Measurements from ENCODE around the gene LCMT1.

The LCMT1 gene

DNA sequence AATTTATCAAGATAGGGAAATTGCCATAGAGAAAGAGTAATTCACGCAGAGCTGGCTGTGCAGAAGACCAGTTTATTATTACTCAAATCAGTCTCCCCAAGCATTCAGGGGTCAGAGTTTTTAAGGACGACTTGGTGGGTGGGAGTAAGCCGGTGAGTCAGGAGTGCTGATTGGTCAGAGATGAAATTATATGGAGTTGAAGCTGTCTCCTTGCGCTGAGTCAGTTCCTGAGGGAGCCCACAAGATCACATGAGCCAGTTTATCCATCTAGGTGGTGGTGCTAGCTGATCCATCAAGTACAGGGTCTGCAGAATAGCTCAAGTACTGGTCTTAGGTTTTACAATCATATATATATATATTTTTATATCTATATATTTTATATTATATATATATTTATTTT is 99.2 kb downstream of the LCMT1 start:
- no peak for FAIRE-seq

DNA sequence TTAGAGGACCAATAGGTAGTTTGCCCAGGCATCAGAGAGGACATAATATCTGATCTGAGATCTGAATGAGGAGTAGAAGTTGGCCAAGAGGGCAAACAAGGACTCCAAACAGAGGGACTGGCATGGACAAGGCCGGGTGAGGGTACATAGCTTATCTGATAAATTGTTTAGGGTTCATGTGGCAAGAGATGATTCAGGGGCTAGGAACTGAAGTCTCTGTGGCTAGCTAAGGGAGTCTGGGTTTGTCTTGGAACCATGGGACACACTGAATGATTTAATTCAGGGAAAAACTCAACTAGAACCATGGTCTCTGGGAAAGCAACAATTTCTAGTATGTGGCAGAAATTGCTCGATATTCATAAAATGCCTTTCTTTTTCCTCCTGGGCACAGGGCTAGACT is 101.1 kb downstream of the LCMT1 start:
- FAIRE-seq, result no peak

DNA sequence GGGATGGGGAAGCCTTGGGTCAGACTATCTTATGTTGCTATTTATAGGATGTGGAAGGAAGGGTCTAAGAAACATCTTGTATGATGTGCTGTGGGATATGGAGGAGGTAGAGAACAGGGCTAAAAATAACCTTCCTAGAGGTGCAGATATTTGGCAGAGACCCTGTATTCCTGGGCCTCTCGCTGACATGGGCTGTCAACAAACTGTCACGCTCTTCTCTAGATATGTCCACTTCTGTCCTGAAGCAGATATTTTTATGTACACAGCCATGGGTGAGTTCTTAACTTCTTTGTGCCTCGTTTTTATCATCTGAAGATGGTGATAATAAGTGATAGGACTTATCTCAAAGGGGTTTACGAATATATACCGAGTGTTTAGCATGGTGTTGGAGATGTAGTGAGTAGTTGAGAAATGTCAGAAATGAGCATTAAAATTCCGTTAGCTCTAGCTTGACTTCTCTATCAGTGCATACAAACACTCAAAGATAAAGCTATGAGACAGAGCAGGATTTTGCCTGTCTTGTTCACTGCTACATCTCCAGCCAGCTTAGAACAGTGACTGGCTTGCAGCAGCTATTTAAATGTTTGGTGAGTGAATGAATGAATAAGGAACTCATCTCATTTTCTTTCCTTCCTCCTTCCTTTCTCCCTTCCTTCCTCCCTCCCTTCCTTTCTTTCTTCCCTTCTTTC is 102.3 kb downstream of the LCMT1 start:
- FAIRE-seq, result no peak

DNA sequence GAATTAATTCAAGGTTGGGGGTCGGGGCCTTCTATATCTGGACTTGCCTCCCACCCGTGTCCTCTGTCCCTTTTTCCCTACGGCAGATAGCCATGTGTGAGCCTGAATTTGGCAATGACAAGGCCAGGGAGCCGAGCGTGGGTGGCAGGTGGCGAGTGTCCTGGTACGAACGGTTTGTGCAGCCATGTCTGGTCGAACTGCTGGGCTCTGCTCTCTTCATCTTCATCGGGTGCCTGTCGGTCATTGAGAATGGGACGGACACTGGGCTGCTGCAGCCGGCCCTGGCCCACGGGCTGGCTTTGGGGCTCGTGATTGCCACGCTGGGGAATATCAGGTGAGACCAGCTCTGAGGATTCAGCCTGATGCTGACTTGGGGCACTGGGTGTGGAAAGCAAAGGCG is 105.6 kb downstream of the LCMT1 start:
- no peak for FAIRE-seq

DNA sequence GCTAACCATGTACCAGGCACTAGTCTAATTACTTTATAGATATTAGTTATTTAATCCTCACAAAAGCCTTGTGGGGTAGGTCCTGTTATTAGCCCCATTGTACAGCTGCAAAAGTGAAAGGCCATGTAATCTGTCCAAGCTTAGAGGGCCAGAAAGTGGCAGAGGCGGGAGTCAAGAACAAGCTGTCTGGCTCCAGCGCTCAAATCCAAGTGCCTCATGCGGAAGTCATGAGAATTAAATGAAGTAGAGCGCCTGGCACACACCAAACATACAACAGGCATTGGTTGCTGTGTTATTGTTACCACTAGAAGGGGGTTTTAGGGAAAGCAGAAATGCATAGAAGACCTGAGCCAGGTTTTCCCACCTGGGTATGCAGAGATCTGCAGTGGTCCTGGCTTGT is 106.4 kb downstream of the LCMT1 start:
- no peak for FAIRE-seq

DNA sequence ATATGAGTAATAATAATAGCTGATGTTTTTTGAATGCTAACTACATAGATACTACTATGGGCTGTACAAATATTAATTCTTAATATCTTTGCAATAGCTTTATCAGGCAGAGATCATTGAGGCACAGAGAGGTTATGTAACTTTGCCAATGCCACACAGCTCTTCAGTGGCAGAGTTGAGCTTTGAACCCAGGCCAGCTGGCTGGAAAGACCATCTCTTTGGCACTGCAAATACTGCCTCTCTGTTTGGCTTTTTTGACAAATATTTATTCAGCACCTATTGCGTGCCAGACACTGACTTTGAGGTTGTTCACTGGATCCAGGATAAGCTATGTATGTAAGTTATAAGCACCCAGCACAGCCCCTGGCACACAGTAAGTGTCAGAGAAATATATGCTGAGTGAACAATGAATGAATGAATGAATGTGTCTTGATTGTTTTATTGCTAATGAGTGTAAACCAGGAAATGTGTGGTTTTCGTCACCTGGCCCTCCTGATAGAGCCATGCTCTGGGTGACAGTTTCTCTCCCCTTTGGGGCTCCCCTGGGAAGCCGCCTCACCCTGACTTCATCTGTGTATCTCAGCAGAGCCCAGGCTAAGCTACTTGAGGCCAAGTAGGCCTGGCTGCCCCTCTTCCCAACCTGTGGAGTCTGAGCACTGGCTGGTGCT is 107.7 kb downstream of the LCMT1 start:
- FAIRE-seq, result no peak

DNA sequence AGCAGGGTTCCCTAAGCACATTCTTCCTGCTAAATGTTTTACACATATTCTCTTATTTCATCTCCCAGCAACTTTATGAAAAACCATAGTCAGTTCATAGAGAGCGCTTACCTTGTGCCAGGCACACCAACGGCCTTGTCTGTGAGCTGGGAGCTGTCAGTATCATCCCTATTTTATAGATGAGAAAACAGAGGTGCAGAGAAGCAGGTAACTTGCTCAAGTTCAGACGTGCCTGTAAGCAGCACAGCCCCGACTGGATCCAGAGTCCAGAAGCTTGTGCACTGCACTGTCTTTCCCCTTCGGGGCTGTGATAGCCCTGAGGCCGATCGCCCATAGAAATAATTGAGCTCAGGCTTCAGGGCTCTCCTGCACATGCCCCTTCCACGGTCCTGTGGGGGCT is 111.4 kb downstream of the LCMT1 start:
- FAIRE-seq, result no peak

DNA sequence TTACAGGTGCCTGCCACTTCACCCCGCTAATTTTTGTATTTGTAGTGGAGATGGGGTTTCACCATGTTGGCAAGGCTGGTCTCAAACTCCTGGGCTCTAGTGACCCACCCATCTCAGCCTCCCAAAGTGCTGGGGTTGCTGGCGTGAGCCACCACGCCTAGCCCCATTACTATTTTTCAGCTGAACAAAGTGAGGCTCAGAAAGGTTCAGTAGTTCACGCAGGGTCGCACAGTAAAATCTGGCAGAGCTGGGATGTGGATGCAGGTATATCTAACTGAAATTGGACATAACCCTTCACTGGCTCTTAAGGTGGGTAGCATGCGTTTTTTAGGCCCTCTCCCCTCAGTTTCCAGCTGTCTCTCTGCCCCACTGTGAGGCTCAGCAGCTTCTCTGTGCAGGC is 112.4 kb downstream of the LCMT1 start:
- no peak for FAIRE-seq

DNA sequence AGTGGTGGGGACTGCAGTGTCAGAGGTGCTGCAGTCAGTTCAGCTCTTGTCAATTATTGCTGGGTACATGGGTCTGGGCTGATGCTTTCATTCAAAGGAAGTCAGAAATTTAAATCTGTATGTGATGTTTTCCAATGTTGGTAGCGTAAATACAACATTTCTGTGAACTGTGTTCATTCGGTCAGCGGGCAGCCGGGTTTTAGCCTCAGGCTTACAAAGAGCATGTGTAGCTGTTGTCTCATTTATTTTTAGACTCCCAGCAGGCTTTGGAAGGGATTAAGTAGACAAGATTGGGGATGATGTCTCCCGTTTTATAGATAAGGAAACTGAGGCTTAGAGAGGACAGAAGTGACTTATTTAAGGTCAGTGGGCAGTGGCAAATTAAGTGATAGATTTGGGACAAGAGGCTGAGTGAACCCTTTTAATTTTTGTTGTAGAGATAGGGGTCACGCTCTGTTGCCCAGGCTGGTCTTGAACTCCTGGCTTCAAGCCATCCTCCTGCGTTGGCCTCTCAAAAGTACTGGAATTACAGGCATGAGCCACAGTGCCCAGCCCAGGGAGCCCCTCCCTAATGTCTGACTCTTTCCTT is 113.3 kb downstream of the LCMT1 start:
- no peak for FAIRE-seq
